Esophagus muscularis mucosa (tissue), 3 donors: ENCODE results near the gene MBD3L2B.

Experiments
- CTCF ChIP-seq, 3 experiments: fragments of 200-600 bp in 2 of 3; fragments of 450-650 bp in 1 of 3; sonication (generic) in 2 of 3; IDR thresholded peaks; one replicate each; pipeline ENCODE4 v1.5.1; 2017 to 2019; ENCODE audit warnings: antibody characterized with exemption in 3 of 3, mild to moderate bottlenecking in 2 of 3, moderate library complexity in 1 of 3
- POLR2A ChIP-seq: fragments of 450-650 bp; IDR thresholded peaks from one replicate; pipeline ENCODE4 v1.6.1; 2017; ENCODE audit warnings: antibody characterized with exemption, moderate library complexity, mild to moderate bottlenecking, low read depth
- POLR2AphosphoS5 ChIP-seq, 2 donors: sonication (generic); formaldehyde crosslinking; IDR thresholded peaks; one replicate each; pipeline ENCODE4 v1.6.1; 2017; ENCODE audit warnings: antibody characterized with exemption in 2 of 2

- TF ChIP-seq POLR2A, result no peak
- TF ChIP-seq CTCF (IDR thresholded peaks at IDR 0.05), result no peak
- no peak for TF ChIP-seq POLR2AphosphoS5 (IDR thresholded peaks at IDR 0.05)
These were observed 10.3 kb downstream of the MBD3L2B start for GRCh38 chr19:7010722-7011593.
